GM10248 (cell line): ENCODE data around the gene CHD9NB.
"Not testable (repeated sequence)": the region's sequence is repeated elsewhere in the genome, so short reads cannot be mapped to it uniquely, and the experiment has no call there.

Experiments
- CTCF ChIA-PET: fragments of 300-600 bp; sonication (Branson Sonifier 250); formaldehyde crosslinking; extraction: SDS; loops from one replicate; lab custom pipeline; 2021; ENCODE audit warnings: antibody characterized with exemption; lab: Yijun Ruan, JAX
- POLR2A ChIA-PET: fragments of 350-650 bp; sonication (Branson Sonifier 250); formaldehyde crosslinking; extraction: SDS; loops from one replicate; lab custom pipeline; 2020; ENCODE audit warnings: antibody characterized with exemption; lab: Yijun Ruan, JAX
- DNase-seq: peaks from one replicate; pipeline ENCODE4 v3.0.0; 2012; ENCODE audit errors: extremely low spot score
- CTCF ChIP-seq: IDR thresholded peaks from 2 replicates; pipeline ENCODE4 v1.5.1; 2012; ENCODE audit warnings: mild to moderate bottlenecking, low read depth; ENCODE audit errors: extremely low read depth, missing control alignments, control extremely low read depth

The CHD9NB gene

DNA sequence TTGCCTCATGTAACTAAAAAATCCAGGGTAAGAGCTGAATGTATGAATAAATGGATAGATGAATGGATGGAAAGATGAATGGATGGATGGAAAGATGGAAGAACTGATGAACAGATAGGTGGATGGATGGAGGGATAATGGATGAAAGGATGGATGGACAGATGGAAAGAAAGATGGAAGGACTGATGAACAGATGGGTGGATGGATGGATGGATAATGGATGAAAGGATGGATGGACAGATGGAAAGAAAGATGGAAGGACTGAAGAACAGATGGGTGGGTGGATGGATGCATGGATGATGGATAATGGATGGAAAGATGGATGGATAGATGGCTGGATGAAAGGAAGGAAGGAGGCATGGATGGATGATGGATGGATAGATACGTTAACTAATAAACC, 11.9 kb downstream of the CHD9NB start:
- no peak for TF ChIP-seq CTCF
- ChIA-PET POLR2A (no interaction called here), CTCF (interaction anchor here (1.7 kb wide), 1 partner anchor 14 kb away, joined by 6 read pairs; the partner anchor contains the start of gene CHD9)
- DNase-seq, result no peak

DNA sequence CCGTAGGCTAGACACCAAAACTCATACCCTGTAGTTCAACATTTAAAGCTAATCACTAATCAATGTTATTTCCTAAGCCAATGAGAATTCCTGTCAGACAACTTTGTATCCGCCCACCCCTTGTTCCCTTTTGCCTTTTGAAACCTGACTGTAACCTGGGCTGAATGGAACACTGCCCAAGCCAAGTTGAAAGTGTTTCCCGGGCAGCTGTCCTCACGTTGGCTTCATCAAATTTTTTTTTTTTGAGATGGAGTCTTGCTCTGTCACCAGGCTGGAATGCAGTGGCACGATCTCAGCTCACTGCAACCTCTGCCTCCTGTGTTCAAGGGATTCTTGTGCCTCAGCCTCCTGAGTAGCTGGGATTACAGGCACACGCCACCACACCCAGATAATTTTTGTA, 16.0 kb downstream of the CHD9NB start:
- DNase-seq, POLR2A ChIA-PET: not testable (repeated sequence)
- CTCF ChIA-PET, result interaction anchor here (1.1 kb wide), 1 partner anchor 9 kb away, joined by 3 read pairs; no protein-coding TSS in a partner anchor

- no peak for TF ChIP-seq CTCF
- ChIA-PET CTCF (interaction anchor here (1.0 to 1.1 kb wide), 2 partner anchors 26 to 247 kb away, joined by 3 to 4 read pairs; no protein-coding TSS in a partner anchor), POLR2A (no interaction called here)
- DNase-seq, result no peak
Measured at GRCh38 chr16:53036066-53036465, 16.6 kb downstream of the CHD9NB start.

GRCh38 chr16:53035176-53035942, 17.3 kb downstream of the CHD9NB start:
- no peak for TF ChIP-seq CTCF
- POLR2A ChIA-PET, result no interaction called here
- CTCF ChIA-PET, result interaction anchor here (0.9 to 1.1 kb wide), 3 partner anchors 11 to 248 kb away, joined by 3 to 4 read pairs (median 3); no protein-coding TSS in a partner anchor
- no peak for DNase-seq

- POLR2A ChIA-PET, result no interaction called here
- CTCF ChIA-PET, result no interaction called here
Measured at GRCh38 chr16:53034306-53034705, 18.4 kb downstream of the CHD9NB start.

DNA sequence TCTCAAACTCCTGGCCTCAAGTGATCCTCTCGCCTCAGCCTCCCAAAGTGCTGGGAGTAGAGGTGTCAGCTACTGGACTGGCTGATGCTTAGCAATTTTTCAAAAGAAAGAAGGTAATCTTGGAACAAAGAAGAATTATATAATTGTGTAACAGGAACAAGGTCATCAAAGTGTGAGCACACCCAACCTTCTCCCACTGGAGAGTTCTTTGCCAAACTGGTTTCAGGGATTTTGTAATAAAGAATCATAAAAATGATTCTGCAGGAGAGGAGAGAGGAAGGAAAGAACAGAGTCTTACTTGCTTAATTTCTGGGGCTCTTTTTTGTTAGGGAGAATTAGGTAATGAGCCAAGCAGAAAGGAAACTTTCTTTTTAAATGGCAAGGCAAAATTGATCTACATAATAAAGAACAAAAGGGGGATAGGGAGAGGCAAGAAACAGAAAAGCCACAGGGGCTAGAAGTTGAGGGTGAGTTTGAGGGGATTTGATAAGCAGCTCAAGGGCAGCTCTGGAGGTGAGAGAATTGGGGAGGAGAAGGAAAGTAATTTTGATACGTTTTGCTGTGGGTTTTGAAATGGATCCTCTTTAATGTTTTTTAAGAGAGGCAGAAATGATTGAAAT, 21.3 kb downstream of the CHD9NB start:
- no peak for TF ChIP-seq CTCF
- no peak for DNase-seq
- ChIA-PET POLR2A (no interaction called here), CTCF (no interaction called here)

More at GRCh38 chr16:53034306-53034705, 18.4 kb downstream of the CHD9NB start:
- DNase-seq, result no peak
- TF ChIP-seq CTCF, result no peak

- ChIA-PET CTCF (no interaction called here), POLR2A (no interaction called here)
- no peak for TF ChIP-seq CTCF
- DNase-seq, result no peak
Measured at GRCh38 chr16:53029971-53030370, 22.7 kb downstream of the CHD9NB start.
